NCI-H2081 (cell line): Measurements from ENCODE around the gene CASP5.
A peak's percentile ranks its signal among the peaks of the same experiment; 100 is the strongest.

Source experiments
- DNase-seq, 2 experiments: peaks; one replicate each; lab custom pipeline; 2025; lab: John Stamatoyannopoulos, UW

Gene CASP5

GRCh38 chr11:104967534-104968354, 55.2 kb downstream of the CASP5 start:
- no peak for DNase-seq

- DNase-seq, result no peak
These were observed 57.2 kb downstream of the CASP5 start for GRCh38 chr11:104965735-104966134.

GRCh38 chr11:104964247-104964646, 58.7 kb downstream of the CASP5 start:
- DNase-seq, result no peak

- DNase-seq, result no peak
These were observed 60.1 kb downstream of the CASP5 start for GRCh38 chr11:104962852-104963251.

GRCh38 chr11:104957280-104957679, 65.7 kb downstream of the CASP5 start:
- no peak for DNase-seq

GRCh38 chr11:104956528-104956927, 66.4 kb downstream of the CASP5 start:
- no peak for DNase-seq

GRCh38 chr11:104946907-104947306, 76.1 kb downstream of the CASP5 start:
- peak; percentile 1 to 43 for DNase-seq
